Measurements from ENCODE around the gene MROH2A.
A peak's percentile ranks its signal among the peaks of the same experiment; 100 is the strongest.
"Not testable (repeated sequence)": the region's sequence is repeated elsewhere in the genome, so short reads cannot be mapped to it uniquely, and the experiment has no call there.

Gene MROH2A

GRCh38 chr2:233857511-233858141 lies 79.5 kb downstream of the MROH2A start:
- peak; percentile 13 for DNase-seq

DNA sequence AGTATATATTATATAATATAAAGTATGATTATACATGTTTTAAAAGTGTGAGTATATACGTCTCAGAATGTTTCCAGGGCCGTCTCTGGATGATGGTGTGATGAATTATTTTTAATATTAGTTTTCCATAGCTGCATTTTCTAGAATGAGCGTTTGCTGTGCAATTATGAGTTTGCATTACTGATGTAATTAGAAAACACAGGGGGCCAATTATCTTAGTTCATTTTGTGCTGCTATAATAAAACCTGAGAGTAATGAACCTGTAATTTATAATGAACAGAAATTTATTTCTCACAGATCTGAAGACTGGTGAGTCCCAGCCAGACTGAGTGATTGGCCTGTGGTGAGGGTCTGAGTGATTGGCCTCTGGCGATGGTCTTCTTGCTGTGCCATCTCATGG lies 80.2 kb downstream of the MROH2A start:
- DNase-seq, result no peak

- DNase-seq, result no peak
Measured at GRCh38 chr2:233862261-233862768, 84.2 kb downstream of the MROH2A start.

GRCh38 chr2:233865838-233866237 lies 87.7 kb downstream of the MROH2A start:
- no peak for DNase-seq

GRCh38 chr2:233866479-233866878 lies 88.3 kb downstream of the MROH2A start:
- DNase-seq, result no peak

DNA sequence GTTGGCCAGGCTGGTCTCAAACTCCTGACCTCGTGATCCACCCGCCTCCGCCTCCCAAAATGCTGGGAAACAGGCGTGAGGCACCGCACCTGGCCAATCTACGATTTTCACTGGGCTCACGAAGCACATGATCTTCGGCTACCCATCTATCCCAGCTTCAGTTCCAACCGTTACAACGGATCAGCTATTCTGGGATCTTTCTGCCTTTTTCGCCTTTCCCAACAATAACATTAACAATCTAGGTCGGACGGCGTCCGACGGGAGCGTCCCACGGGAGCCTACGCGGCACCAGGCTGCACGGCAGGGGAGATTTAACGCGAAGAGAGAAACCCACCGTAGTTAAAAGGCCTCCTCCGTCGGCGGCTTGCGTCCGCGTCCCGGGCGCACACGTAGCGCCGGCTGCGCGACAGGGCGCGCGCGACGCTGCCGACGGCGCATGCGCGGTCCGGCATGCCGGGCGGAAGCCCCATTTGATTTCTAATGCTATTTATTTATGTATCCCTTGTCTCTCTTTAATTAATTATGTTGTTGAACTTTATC lies 89.9 kb downstream of the MROH2A start, which contains the start of gene MSL3B:
MSL3B (minus strand) TSS at position 394 of the 540 bp plus-strand sequence.
- DNase-seq, result peak; percentile 66

GRCh38 chr2:233871432-233871831 lies 93.3 kb downstream of the MROH2A start:
- DNase-seq, result no peak

DNA sequence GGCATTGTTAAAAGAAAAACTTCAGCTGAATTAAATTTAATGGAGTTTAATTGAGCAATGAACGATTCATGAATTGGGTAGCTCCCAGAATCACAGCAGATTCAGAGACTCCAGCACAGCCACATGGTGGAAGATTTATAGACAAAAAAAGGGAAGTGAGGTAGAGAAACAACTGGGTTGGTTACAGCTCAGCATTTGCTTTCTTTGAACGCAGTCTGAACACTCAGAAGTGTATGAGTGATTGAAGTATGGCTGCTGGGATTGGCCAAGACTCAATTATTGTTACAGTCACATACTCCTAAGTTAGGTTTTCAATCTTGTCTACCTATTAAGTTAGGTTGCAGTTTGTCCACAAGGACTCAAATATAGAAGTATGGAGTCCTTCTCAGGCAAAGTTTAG lies 94.0 kb downstream of the MROH2A start:
- not testable (repeated sequence) for DNase-seq

- DNase-seq, result no peak
Measured at GRCh38 chr2:233882353-233882752, 104.2 kb downstream of the MROH2A start.
